GM21723 (cell line): ENCODE results near the gene PANK2.
"Not testable (repeated sequence)": the region's sequence is repeated elsewhere in the genome, so short reads cannot be mapped to it uniquely, and the experiment has no call there.

Experiments used
- ATAC-seq: cut with Tn5 transposase; IDR thresholded peaks from one replicate; pipeline ENCODE4 v1.9.1; 2021; ENCODE audit warnings: mild to moderate bottlenecking, moderate library complexity; ENCODE audit not compliant: unreplicated experiment

The PANK2 gene

GRCh38 chr20:3972631-3973030 is 83.4 kb downstream of the PANK2 start:
- not testable (repeated sequence) for ATAC-seq

- no peak for ATAC-seq
Measured at GRCh38 chr20:3973705-3974104, 84.5 kb downstream of the PANK2 start.

GRCh38 chr20:3976511-3976910 is 87.3 kb downstream of the PANK2 start:
- no peak for ATAC-seq
